T47D (cell line): ENCODE data around the gene SEC14L5.
"Not testable (repeated sequence)": the region's sequence is repeated elsewhere in the genome, so short reads cannot be mapped to it uniquely, and the experiment has no call there.

Source experiments
- DNase-seq, 2 experiments: peaks; one replicate each; pipeline versions ENCODE4 v3.0.0 to v3.0.0-alpha.2; 2011 to 2012; ENCODE audit warnings: low read depth in 1 of 2, low spot score in 1 of 2
- JUND ChIP-seq: IDR thresholded peaks from 2 replicates; pipeline ENCODE4 v1.6.1; 2012; ENCODE audit warnings: low read depth
- in situ Hi-C: cut with HindIII; loops from 2 replicates; pipeline ENCODE4 v1.10.0; 2016; ENCODE audit warnings: low sequenced_read_pairs, low pct_unique_long_range_greater_than_20kb

Gene SEC14L5

GRCh38 chr16:5034167-5034523 lies 76.0 kb downstream of the SEC14L5 start:
- no peak for TF ChIP-seq JUND
- in situ Hi-C loops: no loop called here
- no peak for DNase-seq

- no peak for DNase-seq
- in situ Hi-C loops: no loop called here
- TF ChIP-seq JUND: no peak
Observed at GRCh38 chr16:5035909-5036227, 77.7 kb downstream of the SEC14L5 start.

- TF ChIP-seq JUND: no peak
- DNase-seq: no peak
- in situ Hi-C loops: no loop called here
Observed at GRCh38 chr16:5036228-5037156, 78.4 kb downstream of the SEC14L5 start.

- DNase-seq: no peak
- TF ChIP-seq JUND: no peak
- in situ Hi-C loops: no loop called here
Observed at GRCh38 chr16:5040451-5040850, 82.3 kb downstream of the SEC14L5 start.

- in situ Hi-C loops: no loop called here
- DNase-seq: peak in 1 of 2 experiments; percentile 19
- TF ChIP-seq JUND: no peak
Observed at GRCh38 chr16:5041600-5042133, 83.5 kb downstream of the SEC14L5 start.

- in situ Hi-C loops: no loop called here
- DNase-seq: no peak
- no peak for TF ChIP-seq JUND
Observed at GRCh38 chr16:5042574-5043171, 84.5 kb downstream of the SEC14L5 start.

- in situ Hi-C loops: no loop called here
- no peak for DNase-seq
- TF ChIP-seq JUND: no peak
Observed at GRCh38 chr16:5044011-5044540, 85.9 kb downstream of the SEC14L5 start.

- DNase-seq, in situ Hi-C loops: not testable (repeated sequence)
Observed at GRCh38 chr16:5044581-5044980, 86.5 kb downstream of the SEC14L5 start.

GRCh38 chr16:5045499-5046115 lies 87.5 kb downstream of the SEC14L5 start:
- in situ Hi-C loops: no loop called here
- no peak for TF ChIP-seq JUND
- no peak for DNase-seq

GRCh38 chr16:5046914-5047313 lies 88.8 kb downstream of the SEC14L5 start:
- DNase-seq: no peak
- TF ChIP-seq JUND: no peak
- in situ Hi-C loops: no loop called here

- no peak for DNase-seq
- in situ Hi-C loops: no loop called here
- no peak for TF ChIP-seq JUND
Observed at GRCh38 chr16:5054876-5055865, 97.0 kb downstream of the SEC14L5 start.

- no peak for TF ChIP-seq JUND
- in situ Hi-C loops: no loop called here
- no peak for DNase-seq
Observed at GRCh38 chr16:5056352-5056751, 98.2 kb downstream of the SEC14L5 start.
